ENCODE results near the gene NACC2.

- TF ChIP-seq EZH2 (IDR thresholded peaks at IDR 0.05; ENCODE audit: low read length, missing control alignments), result no peak
- TF ChIP-seq, protein P1, sequence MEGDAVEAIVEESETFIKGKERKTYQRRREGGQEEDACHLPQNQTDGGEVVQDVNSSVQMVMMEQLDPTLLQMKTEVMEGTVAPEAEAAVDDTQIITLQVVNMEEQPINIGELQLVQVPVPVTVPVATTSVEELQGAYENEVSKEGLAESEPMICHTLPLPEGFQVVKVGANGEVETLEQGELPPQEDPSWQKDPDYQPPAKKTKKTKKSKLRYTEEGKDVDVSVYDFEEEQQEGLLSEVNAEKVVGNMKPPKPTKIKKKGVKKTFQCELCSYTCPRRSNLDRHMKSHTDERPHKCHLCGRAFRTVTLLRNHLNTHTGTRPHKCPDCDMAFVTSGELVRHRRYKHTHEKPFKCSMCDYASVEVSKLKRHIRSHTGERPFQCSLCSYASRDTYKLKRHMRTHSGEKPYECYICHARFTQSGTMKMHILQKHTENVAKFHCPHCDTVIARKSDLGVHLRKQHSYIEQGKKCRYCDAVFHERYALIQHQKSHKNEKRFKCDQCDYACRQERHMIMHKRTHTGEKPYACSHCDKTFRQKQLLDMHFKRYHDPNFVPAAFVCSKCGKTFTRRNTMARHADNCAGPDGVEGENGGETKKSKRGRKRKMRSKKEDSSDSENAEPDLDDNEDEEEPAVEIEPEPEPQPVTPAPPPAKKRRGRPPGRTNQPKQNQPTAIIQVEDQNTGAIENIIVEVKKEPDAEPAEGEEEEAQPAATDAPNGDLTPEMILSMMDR (conservative IDR thresholded peaks at IDR 0.05 in 1 of 2, IDR thresholded peaks at IDR 0.05 in 1 of 2; ENCODE audit: low read depth in 1 of 2, low read length in 2 of 2), result no peak
Measured at GRCh38 chr9:136119883-136120393, 24.8 kb upstream of the NACC2 start.

Data from fibroblast of lung (primary cell).